ENCODE measurements around the gene GPS1.

GPS1 gene

GRCh38 chr17:82080048-82080788 is 28.5 kb downstream of the GPS1 start:
- H3K36me3 ChIP-seq, result peaks cover 69% of the 10 kb centered on the region
- no peak for DNase-seq
- H3K27me3 ChIP-seq, result no peaks in the 10 kb centered on the region
- no peaks in the 10 kb centered on the region for H3K9me3 ChIP-seq
- H3K4me1 ChIP-seq, result no peaks in the 10 kb centered on the region
- no peak overlapping the region for H3K4me3 ChIP-seq (ENCODE audit: low read depth, low read length)
- TF ChIP-seq, protein P1, sequence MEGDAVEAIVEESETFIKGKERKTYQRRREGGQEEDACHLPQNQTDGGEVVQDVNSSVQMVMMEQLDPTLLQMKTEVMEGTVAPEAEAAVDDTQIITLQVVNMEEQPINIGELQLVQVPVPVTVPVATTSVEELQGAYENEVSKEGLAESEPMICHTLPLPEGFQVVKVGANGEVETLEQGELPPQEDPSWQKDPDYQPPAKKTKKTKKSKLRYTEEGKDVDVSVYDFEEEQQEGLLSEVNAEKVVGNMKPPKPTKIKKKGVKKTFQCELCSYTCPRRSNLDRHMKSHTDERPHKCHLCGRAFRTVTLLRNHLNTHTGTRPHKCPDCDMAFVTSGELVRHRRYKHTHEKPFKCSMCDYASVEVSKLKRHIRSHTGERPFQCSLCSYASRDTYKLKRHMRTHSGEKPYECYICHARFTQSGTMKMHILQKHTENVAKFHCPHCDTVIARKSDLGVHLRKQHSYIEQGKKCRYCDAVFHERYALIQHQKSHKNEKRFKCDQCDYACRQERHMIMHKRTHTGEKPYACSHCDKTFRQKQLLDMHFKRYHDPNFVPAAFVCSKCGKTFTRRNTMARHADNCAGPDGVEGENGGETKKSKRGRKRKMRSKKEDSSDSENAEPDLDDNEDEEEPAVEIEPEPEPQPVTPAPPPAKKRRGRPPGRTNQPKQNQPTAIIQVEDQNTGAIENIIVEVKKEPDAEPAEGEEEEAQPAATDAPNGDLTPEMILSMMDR (IDR thresholded peaks at IDR 0.05; ENCODE audit: low read depth, low read length), result no peak

DNA sequence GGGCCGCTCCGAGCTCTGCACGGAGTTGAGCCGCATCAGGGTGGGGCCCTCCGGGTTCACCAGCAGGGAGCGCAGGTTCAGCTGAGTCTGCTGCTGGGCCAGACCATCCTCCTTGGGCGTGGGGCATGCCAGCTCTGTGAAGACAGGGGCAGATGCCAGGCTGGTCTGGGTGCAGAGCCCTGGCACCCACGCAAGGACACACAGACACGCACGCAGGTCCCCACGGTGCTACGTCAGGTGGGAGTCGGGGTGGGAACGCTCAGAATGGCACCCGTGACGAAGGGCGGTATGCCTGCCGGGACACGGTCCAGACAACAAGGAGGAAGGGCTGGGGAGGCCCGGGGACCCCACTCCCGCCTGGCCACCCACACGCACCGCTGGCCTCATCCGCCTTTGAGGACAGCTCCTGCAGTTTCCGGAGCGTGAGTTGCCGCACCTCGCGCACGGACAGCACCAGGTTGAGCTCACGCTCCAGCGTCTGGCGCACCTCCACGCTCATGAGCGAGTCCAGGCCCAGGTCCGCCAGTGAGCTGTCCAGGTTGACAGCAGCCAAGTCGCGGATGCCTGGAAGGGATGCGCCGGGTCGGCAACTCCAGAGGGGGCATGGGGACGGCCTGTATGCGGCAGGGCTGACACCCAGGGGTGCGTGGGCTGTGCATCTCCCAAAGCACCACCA is 29.2 kb downstream of the GPS1 start:
- Histone ChIP-seq H3K9me3 (no peaks in the 10 kb centered on the region), H3K36me3 (peaks cover 76% of the 10 kb centered on the region), H3K27me3 (no peaks in the 10 kb centered on the region), H3K4me3 (ENCODE audit: low read depth, low read length) (no peak overlapping the region), H3K4me1 (no peaks in the 10 kb centered on the region)
- TF ChIP-seq, protein P1 (IDR thresholded peaks at IDR 0.05; ENCODE audit: low read depth, low read length), result peak; percentile 7; the same call in 1 of the 2 replicates
- DNase-seq, result no peak

- Histone ChIP-seq H3K36me3 (peaks cover 82% of the 10 kb centered on the region), H3K9me3 (no peaks in the 10 kb centered on the region), H3K4me3 (ENCODE audit: low read depth, low read length) (no peak overlapping the region), H3K4me1 (no peaks in the 10 kb centered on the region), H3K27me3 (no peaks in the 10 kb centered on the region)
- DNase-seq, result no peak
- TF ChIP-seq, protein P1 (IDR thresholded peaks at IDR 0.05; ENCODE audit: low read depth, low read length), result no peak
Observed at GRCh38 chr17:82081546-82081945, 29.8 kb downstream of the GPS1 start.

DNA sequence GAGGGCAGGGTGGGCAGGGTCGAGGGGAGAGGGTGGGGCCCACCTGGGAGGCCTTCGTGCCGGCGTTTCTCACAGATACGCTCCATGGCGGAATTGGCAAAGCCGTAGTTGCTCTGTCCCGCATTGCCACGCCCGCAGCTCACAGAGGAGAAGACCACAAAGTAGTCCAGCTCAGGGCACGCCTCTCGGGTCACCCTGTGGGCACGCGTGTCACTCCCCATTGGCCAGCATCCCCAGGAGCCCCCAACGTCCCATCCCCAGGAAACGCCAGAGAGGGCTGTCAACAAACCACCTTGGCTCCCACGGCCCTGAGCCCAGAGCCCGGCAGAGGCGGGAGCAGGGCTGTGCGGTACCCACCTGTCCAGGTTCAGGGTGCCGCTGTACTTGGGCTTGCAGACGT is 30.3 kb downstream of the GPS1 start:
- TF ChIP-seq, protein P1 (IDR thresholded peaks at IDR 0.05; ENCODE audit: low read depth, low read length), result no peak
- no peaks in the 10 kb centered on the region for H3K4me1 ChIP-seq
- no peak for DNase-seq
- H3K27me3 ChIP-seq, result no peaks in the 10 kb centered on the region
- H3K36me3 ChIP-seq, result peaks cover 87% of the 10 kb centered on the region
- no peaks in the 10 kb centered on the region for H3K9me3 ChIP-seq
- H3K4me3 ChIP-seq (ENCODE audit: low read depth, low read length), result no peak overlapping the region

GRCh38 chr17:82082456-82082855 is 30.8 kb downstream of the GPS1 start:
- no peak for DNase-seq
- TF ChIP-seq, protein P1 (IDR thresholded peaks at IDR 0.05; ENCODE audit: low read depth, low read length), result no peak
- H3K4me3 ChIP-seq (ENCODE audit: low read depth, low read length), result no peak overlapping the region
- H3K27me3 ChIP-seq, result no peaks in the 10 kb centered on the region
- peaks cover 92% of the 10 kb centered on the region for H3K36me3 ChIP-seq
- H3K9me3 ChIP-seq, result no peaks in the 10 kb centered on the region
- H3K4me1 ChIP-seq, result no peaks in the 10 kb centered on the region

DNA sequence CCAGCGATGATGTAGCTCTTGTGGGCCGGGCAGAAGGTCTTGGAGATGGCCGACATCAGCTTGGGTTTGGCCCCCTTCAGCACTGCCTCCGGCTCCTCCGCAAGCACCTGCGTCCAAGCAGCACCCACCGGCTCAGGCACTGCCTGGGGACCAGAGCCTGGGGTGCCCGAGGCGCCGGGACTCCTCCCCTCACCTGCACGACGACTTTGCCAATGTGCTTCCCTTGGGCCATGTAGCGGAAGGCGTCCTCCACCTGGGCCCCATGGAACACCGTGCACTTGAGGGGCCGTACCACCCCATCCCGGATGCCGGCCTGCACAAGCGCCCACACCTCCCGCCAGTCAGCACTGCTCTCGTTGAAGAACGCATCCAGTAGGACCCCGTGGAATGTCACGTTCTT is 31.3 kb downstream of the GPS1 start:
- Histone ChIP-seq H3K4me3 (ENCODE audit: low read depth, low read length) (no peak overlapping the region), H3K36me3 (peaks cover 92% of the 10 kb centered on the region), H3K4me1 (no peaks in the 10 kb centered on the region), H3K9me3 (no peaks in the 10 kb centered on the region), H3K27me3 (no peaks in the 10 kb centered on the region)
- TF ChIP-seq, protein P1 (IDR thresholded peaks at IDR 0.05; ENCODE audit: low read depth, low read length), result no peak
- no peak for DNase-seq

Data from BE2C (cell line).